Thyroid gland (tissue), 4 donors: ENCODE data around the gene RPL21.

ENCODE experiments used
- CTCF ChIP-seq, 6 experiments: fragments of 200-600 bp in 3 of 6; fragments of 450-650 bp in 3 of 6; sonication (generic) in 3 of 6; IDR thresholded peaks; one replicate each; pipeline ENCODE4 v1.5.1; 2016 to 2019; ENCODE audit warnings: antibody characterized with exemption in 6 of 6, mild to moderate bottlenecking in 2 of 6, inconsistent platforms in 1 of 6, moderate library complexity in 1 of 6
- POLR2A ChIP-seq, 2 donors: fragments of 450-650 bp; IDR thresholded peaks; one replicate each; pipeline ENCODE4 v1.6.1; 2017; ENCODE audit warnings: antibody characterized with exemption in 2 of 2, mild to moderate bottlenecking in 2 of 2, moderate library complexity in 1 of 2

- peak in 1 of 6 experiments; percentile 8 for TF ChIP-seq CTCF (IDR thresholded peaks at IDR 0.05)
- peak; percentile 45 to 83 for TF ChIP-seq POLR2A (IDR thresholded peaks at IDR 0.05)
Measured at GRCh38 chr13:27251166-27252091, at the start of gene RPL21.
